ENCODE results near the gene ARID5B. TPM values are rescaled to one million over a fixed set of nuclear protein-coding genes. Genes with fewer than 3 reads are reported as not detected.

ARID5B gene
- total and polyA plus RNA-seq, 2 donors (not counting 1 experiment from before 2014, with no cell fraction given), result 22.4 to 237 TPM

DNA sequence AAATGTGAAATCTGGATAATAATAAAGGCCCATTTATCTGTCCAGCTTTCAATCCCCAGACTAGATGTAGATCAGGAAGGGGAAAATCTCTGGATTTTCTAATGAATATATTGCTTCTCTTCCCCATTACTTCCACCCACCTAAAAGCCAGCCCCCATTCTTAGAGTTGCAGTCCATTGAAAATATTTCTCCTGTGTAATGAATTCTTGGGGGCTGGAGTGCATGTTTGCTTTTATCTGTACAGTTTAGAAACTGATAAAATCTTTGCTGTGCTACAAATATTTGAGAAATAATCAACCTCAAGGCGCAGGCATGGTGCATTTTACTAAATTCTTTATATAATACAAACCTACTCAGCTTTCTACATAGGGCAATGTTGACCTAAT, 180.8 kb downstream of the ARID5B start:
- Mint-ChIP-seq H3K4me1 (peaks cover 85% of the 10 kb centered on the region), H3K27me3 (no peaks in the 10 kb centered on the region), H3K4me3 (peak overlapping the region; percentile 79), H3K9me3 (ENCODE audit: insufficient read depth) (no peaks in the 10 kb centered on the region), H3K27ac (peak overlapping the region; percentile 86)
- peak overlapping the region; percentile 90 to 91 for H3K27ac ChIP-seq (ENCODE audit: low read length in 2 of 2)
- WGBS (ENCODE audit: insufficient coverage), result no CpG with 5 or more reads among the region's 1 CpG
- intact Hi-C loops (cut with micrococcal nuclease), result loop anchor here (2.0 to 10.0 kb wide), 5 partner anchors 17 to 327 kb away; no protein-coding TSS in a partner anchor
- peak overlapping the region; percentile 16 for H2AFZ ChIP-seq (ENCODE audit: insufficient read depth, low read depth, low read length, poor library complexity, severe bottlenecking)
- H3K27me3 ChIP-seq (replicated peaks in 1 of 4; ENCODE audit: control extremely low read depth in 1 of 4, control insufficient read depth in 3 of 4, insufficient read depth in 4 of 4, low read length in 3 of 4), result no peaks in the 10 kb centered on the region
- peak overlapping the region in 1 of 5 experiments; percentile 36 for H3K4me3 ChIP-seq (ENCODE audit: control extremely low read depth in 1 of 5, extremely low read depth in 1 of 5, insufficient read depth in 1 of 5, low read depth in 2 of 5, low read length in 4 of 5)
- peaks cover 74% of the 10 kb centered on the region for H3K79me2 ChIP-seq (ENCODE audit: control insufficient read depth, insufficient read depth, low read length)
- H4K20me1 ChIP-seq (ENCODE audit: control insufficient read depth, insufficient read depth, low read length, poor library complexity, severe bottlenecking), result no peaks in the 10 kb centered on the region
- H3K4me2 ChIP-seq (replicated peaks; ENCODE audit: low read depth, low read length, poor library complexity, severe bottlenecking), result peak overlapping the region; percentile 69
- POLR2A ChIA-PET, result interaction anchor here (1.0 kb wide), 1 partner anchor 34 kb away, joined by 4 read pairs; no protein-coding TSS in a partner anchor
- DNase-seq, result no peak
- peak overlapping the region; percentile 34 for H3K9ac ChIP-seq (ENCODE audit: low read length)
- CTCF ChIA-PET, result interaction anchor here (1.0 to 2.5 kb wide), 10 partner anchors 24 to 1003 kb away, joined by 3 to 19 read pairs (median 4); no protein-coding TSS in a partner anchor
- TF ChIP-seq EZH2 (IDR thresholded peaks at IDR 0.05; ENCODE audit: borderline replicate concordance, insufficient read depth, low read depth, low read length, poor library complexity, severe bottlenecking), result no peak
- TF ChIP-seq, protein P1, sequence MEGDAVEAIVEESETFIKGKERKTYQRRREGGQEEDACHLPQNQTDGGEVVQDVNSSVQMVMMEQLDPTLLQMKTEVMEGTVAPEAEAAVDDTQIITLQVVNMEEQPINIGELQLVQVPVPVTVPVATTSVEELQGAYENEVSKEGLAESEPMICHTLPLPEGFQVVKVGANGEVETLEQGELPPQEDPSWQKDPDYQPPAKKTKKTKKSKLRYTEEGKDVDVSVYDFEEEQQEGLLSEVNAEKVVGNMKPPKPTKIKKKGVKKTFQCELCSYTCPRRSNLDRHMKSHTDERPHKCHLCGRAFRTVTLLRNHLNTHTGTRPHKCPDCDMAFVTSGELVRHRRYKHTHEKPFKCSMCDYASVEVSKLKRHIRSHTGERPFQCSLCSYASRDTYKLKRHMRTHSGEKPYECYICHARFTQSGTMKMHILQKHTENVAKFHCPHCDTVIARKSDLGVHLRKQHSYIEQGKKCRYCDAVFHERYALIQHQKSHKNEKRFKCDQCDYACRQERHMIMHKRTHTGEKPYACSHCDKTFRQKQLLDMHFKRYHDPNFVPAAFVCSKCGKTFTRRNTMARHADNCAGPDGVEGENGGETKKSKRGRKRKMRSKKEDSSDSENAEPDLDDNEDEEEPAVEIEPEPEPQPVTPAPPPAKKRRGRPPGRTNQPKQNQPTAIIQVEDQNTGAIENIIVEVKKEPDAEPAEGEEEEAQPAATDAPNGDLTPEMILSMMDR (IDR thresholded peaks at IDR 0.05), result no peak
- H3K36me3 ChIP-seq (replicated peaks in 1 of 2; ENCODE audit: control extremely low read depth in 1 of 2, control insufficient read depth in 1 of 2, extremely low read depth in 1 of 2, insufficient read depth in 2 of 2, low read length in 1 of 2), result peaks cover 8 to 34% of the 10 kb centered on the region in 2 experiments
- peaks cover 75 to 78% of the 10 kb centered on the region in 2 donors for H3K4me1 ChIP-seq (ENCODE audit: control insufficient read depth in 2 of 2, insufficient read depth in 2 of 2, low read length in 2 of 2)
- no peak for ATAC-seq (ENCODE audit: low read depth)
- H3K9me3 ChIP-seq (ENCODE audit: control extremely low read depth in 1 of 3, control insufficient read depth in 2 of 3, insufficient read depth in 1 of 3, low read length in 2 of 3), result peaks cover 0 to 7% (median 4%) of the 10 kb centered on the region in 3 donors

DNA sequence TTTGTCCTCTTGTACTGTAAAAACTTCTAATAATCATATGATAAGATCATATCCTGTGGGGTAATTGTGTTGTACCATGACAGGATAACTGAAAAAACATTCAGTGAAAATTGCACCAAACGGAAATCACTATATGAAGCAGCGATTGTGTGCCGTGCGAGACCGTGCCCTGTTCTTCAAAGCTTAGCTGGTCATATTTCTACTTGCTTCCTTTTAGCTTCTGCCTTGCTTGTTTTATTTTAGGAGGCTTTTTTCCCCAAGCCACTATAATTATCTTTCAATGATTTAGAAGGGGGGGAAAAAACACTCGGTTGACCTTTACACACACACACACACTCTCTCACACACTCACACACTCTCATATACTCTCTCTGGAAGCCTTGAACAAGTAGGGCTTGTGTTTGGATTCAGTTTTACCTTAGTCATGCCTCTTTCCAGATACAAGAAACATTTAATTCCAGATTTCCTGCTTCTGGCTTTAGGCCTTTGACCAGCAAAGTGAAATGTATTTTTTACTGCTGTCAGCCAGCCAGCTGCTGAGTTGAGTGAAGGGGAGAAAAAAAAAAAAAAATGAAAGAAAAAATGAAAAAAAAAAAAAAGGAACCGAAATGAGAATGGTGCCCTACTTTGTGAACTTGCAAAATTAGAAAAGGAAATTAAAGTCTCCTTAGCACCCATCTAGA, 181.4 kb downstream of the ARID5B start:
- POLR2A ChIA-PET, result interaction anchor here (0.6 to 1.0 kb wide), 3 partner anchors 34 to 112 kb away, joined by 3 to 4 read pairs (median 4); no protein-coding TSS in a partner anchor
- WGBS (ENCODE audit: insufficient coverage), result no CpG with 5 or more reads among the region's 7 CpGs
- Histone ChIP-seq H3K27me3 (replicated peaks in 1 of 4; ENCODE audit: control extremely low read depth in 1 of 4, control insufficient read depth in 3 of 4, insufficient read depth in 4 of 4, low read length in 3 of 4) (no peaks in the 10 kb centered on the region), H3K4me2 (replicated peaks; ENCODE audit: low read depth, low read length, poor library complexity, severe bottlenecking) (peak overlapping the region; percentile 69), H3K36me3 (replicated peaks in 1 of 2; ENCODE audit: control extremely low read depth in 1 of 2, control insufficient read depth in 1 of 2, extremely low read depth in 1 of 2, insufficient read depth in 2 of 2, low read length in 1 of 2) (peaks cover 8 to 38% of the 10 kb centered on the region in 2 experiments), H3K79me2 (ENCODE audit: control insufficient read depth, insufficient read depth, low read length) (peaks cover 80% of the 10 kb centered on the region), H3K4me1 (ENCODE audit: control insufficient read depth in 2 of 2, insufficient read depth in 2 of 2, low read length in 2 of 2) (peaks cover 76 to 78% of the 10 kb centered on the region in 2 donors), H4K20me1 (ENCODE audit: control insufficient read depth, insufficient read depth, low read length, poor library complexity, severe bottlenecking) (no peaks in the 10 kb centered on the region), H3K9ac (ENCODE audit: low read length) (peak overlapping the region; percentile 34), H3K4me3 (ENCODE audit: control extremely low read depth in 1 of 5, extremely low read depth in 1 of 5, insufficient read depth in 1 of 5, low read depth in 2 of 5, low read length in 4 of 5) (peak overlapping the region; percentile 10 to 38 (median 36)), H3K27ac (ENCODE audit: low read length in 2 of 2) (peak overlapping the region; percentile 90 to 91), H3K9me3 (ENCODE audit: control extremely low read depth in 1 of 3, control insufficient read depth in 2 of 3, insufficient read depth in 1 of 3, low read length in 2 of 3) (peaks cover 0 to 7% (median 4%) of the 10 kb centered on the region in 3 donors), H2AFZ (ENCODE audit: insufficient read depth, low read depth, low read length, poor library complexity, severe bottlenecking) (peak overlapping the region; percentile 16)
- intact Hi-C loops (cut with micrococcal nuclease), result loop anchor here (2.0 to 10.0 kb wide), 5 partner anchors 16 to 328 kb away; no protein-coding TSS in a partner anchor
- Mint-ChIP-seq H3K27ac (peak overlapping the region; percentile 86), H3K4me3 (peak overlapping the region; percentile 79), H3K4me1 (peaks cover 79% of the 10 kb centered on the region), H3K9me3 (ENCODE audit: insufficient read depth) (no peaks in the 10 kb centered on the region), H3K27me3 (no peaks in the 10 kb centered on the region)
- ATAC-seq (ENCODE audit: low read depth) (peak; percentile 29), DNase-seq (no peak)
- CTCF ChIA-PET, result interaction anchor here (0.7 to 1.9 kb wide), 11 partner anchors 14 to 1002 kb away, joined by 3 to 8 read pairs (median 4); no protein-coding TSS in a partner anchor
- TF ChIP-seq, protein P1 (IDR thresholded peaks at IDR 0.05), result no peak
- TF ChIP-seq EZH2 (IDR thresholded peaks at IDR 0.05; ENCODE audit: borderline replicate concordance, insufficient read depth, low read depth, low read length, poor library complexity, severe bottlenecking), result no peak

Measured in B cell (primary cell).